HG03196 (cell line): Measurements from ENCODE around the gene PLA2G15.

Source experiments
- ATAC-seq: cut with Tn5 transposase; IDR thresholded peaks from one replicate; pipeline ENCODE4 v1.9.1; 2021; ENCODE audit not compliant: unreplicated experiment

The PLA2G15 gene

DNA sequence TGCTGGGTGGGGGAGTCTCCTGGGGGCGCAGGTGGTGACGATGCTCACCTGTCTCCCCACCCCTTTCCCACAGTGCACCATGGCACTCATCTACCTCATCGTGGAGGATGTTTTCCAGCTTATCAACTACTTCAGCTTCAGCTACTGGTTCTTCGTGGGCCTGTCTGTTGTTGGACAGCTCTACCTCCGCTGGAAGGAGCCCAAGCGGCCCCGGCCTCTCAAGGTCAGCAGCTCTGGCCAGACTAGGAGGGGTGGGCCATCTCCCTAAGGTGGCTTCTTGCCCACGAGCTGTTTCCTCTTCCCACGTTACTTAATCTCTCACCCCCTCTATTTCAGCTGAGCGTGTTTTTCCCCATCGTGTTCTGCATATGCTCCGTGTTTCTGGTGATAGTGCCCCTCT is 51.1 kb downstream of the PLA2G15 start:
- no peak for ATAC-seq

DNA sequence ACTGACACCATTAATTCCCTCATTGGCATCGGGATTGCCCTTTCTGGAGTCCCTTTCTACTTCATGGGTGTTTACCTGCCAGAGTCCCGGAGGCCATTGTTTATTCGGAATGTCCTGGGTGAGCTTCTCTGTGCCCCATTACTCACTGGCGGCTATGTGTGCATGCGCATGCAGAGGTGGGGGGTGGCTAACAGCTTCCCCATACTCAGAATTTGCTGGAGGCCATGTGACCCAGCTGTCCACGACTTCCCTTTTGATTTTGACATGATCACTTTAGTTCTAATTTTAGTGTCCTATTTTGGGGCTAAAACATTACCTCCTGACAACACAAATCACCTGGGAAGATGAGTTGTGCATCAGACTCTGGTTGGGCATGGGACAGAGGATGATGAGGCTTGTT is 51.5 kb downstream of the PLA2G15 start:
- no peak for ATAC-seq

DNA sequence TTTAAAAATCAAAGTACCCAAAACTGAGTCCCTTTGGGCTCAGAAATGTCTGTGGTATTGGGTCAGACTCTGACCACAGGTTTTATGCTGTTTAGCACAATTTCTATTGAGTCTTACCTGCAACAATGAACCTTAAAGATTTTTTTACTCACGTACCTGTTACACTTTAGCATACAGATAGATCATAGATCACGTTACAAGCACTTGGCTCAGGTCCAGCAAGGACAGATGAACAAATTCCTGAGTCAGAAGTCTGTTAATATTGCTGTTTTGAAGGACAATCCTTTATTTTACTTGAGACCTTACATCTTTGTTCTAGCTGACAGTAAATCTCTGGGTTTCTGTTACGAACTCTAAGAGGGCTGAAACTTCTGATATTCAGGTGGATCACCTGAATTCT is 52.7 kb downstream of the PLA2G15 start:
- no peak for ATAC-seq

DNA sequence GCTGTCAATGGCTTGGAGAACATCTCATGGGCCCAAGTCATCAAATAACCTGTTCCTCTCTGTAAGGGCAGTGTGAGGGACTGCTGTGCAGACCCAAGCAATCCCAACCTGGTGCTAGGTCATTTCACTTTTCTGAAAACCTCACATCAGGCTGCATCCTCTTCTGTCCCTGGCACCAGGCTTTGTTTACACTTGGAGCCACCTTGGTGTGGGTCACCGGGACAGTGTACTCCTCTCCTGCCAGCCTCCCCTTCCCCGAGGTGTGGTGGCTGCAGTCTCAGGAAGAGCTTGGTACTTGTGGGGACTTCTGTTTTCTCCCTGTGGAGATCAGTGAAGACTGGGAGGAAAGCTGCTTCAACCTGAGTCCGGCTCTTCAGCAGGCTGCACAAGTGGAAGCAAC is 53.1 kb downstream of the PLA2G15 start:
- ATAC-seq, result no peak

DNA sequence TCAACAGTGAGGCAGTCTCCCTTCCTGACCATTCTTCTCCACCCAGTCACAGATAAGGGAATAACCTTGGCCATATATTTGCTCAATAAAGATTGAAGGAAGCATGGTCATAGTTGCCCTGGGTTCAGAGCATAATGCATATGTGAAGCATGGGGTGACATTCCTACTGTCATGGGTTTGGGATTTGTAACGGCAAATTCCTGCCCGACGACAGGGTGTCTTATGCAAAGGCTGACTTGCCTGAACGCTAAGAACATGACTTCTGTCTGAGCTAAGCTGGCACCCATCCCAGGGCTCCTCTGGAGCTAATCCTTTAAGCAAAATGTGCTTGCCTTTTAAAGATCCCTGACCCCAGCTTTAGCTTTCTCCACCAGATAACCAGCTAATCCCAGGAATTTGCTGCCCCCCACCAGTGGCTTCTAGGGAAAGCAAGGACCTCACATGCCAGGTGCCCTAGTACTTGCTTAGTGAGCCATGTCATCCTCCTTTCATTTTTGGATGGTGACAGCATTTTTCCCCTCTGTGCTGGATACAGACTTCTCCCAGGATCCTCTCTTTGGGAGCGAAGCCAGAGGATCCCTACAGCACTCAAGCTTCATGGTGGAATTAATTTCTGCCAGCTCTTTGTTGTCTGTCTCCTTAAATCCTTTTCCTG is 53.9 kb downstream of the PLA2G15 start:
- no peak for ATAC-seq

DNA sequence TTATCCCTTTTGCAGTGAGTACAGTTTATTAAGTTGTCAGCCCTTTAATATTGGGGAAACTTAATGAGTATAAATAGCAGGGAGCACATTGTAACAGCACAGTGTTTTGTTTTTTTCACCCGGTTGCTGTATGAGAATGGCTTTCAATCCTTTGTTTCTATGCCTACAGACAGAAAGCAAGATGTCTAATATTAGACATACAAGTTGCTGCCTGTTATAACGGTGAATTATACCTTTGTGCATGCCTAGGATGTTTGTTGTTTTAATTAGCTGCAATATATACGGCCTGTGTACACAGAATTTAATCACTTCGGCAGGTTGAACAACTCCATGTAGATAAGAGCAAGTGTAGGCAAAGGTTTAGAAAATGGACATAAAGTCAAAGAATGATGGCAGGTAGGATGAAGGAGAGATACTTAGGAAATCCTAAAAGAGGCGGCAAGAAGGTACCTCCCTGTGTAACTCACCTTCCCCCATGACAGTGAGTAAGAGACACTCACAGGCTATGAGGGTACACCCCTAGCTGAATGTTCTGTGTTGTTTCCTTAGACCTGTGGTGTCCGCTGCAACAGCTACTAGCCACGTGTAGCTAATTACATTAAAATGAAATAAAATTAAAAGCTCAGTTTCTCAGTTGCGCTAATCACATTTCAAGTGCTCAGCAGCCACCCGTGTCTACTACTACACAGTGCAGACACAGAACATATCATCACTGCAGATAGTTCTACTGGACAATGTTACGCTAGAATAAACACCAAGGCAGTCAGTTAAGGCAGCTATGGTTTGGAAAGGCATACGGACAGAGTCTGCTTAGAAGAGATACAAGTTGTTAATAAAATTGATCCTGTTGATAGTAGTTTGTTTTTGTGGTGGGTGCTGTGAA is 54.6 kb downstream of the PLA2G15 start:
- ATAC-seq, result no peak

DNA sequence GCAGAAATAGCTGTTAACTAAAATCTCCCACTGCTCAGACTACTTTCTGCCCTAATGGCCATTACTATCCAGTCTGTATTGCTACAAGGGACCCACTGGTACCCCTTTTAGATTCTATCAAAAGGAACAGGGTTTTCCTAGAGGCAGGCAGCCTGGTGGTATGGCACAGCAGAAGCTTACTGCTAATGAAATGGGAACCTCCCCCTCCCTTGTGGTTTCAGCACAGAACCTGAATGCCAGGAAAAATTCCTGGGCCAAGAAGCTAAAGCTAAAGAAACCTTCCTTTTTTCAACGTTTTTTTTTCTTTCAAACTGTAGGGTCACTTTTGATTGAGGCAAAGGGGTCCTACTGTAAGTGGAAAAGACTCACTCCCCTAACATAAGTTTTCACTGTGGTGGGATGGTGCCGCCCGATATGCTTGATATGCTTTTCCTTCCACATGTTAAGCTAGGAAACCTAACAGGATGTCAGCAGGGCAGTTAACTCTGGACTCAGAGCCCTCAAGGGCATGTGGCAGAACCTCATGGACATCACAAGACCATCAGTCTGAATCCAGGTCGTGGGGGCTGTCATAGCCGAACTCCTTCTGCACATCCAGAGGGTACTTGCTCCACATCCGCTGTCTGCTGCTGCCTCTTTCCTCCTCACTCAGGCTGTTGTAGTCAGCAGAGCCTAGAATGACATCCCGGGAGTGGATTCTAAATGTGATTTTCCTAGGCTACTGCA is 55.7 kb downstream of the PLA2G15 start:
- no peak for ATAC-seq

DNA sequence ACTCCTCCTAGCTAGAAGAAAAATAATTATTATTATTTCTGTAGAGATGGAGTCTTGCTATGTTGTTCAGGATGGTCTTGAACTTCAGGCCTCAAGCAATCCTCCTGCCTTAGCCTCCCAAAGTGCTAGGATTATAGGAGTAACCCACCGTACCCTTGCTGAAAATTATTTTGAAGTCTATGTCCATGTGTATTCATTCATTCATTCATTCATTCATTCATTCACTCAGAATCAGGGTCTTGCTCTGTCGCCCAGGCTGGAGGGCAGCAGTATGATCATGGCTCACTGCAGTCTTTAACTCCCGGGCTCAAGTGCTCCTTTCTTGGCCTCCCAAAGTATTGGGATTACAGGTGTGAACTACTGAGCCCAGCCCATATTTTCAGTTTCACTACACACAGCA is 61.5 kb downstream of the PLA2G15 start:
- ATAC-seq, result no peak

DNA sequence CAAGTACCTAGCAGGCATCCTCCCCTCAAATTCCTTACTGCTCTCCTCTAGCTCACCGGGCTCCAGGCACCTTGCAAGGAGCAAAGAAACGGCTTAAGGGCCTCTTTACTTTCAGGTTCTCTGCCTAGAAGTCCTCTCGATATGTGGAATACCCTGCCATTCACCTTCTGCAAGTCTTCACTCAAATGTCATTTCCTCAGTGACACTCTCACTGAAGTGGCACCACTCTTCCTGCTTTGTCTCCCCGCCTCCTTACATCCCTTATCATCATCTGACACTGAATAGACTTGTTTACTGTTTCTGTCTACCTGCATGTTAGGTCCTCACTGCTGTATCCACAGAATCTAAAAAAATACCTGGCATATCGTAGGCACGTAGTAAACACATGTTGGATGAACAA is 64.6 kb downstream of the PLA2G15 start:
- ATAC-seq, result no peak

DNA sequence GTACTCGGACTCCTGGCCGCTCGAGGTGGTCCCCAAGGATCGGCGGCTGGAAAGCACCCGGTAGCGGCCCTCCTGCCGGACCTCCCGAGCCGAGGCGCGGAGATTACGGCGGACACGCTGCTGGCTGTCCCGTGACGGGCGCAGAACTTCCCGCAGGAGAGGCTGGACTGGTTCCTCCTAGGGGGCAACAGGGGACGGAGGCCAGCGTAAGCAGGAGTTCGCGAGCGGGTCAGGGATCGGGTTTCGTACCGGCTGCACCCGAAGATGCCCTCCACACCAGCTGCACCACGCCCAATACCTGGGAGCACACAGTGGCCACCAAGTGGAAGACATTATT is 65.2 kb downstream of the PLA2G15 start:
- ATAC-seq, result peak; percentile 24
